ENCODE measurements around the gene SMYD3. TPM values are rescaled to one million over a fixed set of nuclear protein-coding genes. Genes with fewer than 3 reads are reported as not detected.

Gene SMYD3
- total and polyA plus RNA-seq, 11 donors, result 6.3 to 12.1 (median 9.5) TPM

DNA sequence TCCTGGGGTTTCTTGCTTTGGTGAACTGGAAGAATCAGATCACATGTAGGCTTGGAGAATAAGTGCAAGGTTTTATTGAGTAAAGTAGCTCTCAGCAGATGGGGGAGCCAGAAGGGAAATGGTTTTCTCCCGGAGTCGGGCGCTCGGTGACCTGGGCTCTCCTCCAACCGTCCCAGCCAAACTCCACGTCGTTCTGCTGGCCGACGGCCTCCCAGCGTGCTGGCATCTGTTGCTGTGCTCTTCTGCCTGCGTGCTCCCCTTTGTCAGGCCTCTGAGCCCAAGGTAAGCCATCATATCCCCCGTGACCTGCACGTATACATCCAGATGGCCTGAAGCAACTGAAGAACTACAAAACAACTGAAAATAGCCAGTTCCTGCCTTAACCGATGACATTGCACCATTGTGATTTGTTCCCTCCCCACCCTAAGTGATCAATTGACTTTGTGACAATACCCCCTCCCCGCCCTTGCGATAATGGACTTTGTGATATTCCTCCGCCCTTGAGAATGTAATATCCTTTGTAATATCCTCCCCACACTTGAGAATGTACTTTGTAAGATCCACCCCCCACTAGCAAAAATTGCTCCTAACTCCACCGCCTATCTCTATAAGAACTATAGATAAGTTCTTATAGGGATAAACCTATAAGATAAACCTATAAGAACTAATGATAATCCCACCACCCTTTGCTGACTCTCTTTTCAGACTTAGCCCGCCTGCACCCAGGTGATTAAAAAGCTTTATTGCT, 88.3 kb downstream of the SMYD3 start:
- ATAC-seq (no peak), DNase-seq (no peak)
- intact Hi-C loops (cut with DNase I), result no loop called here
- H3K27ac ChIP-seq, result no peak overlapping the region
- H3K9me3 ChIP-seq, result no peaks in the 10 kb centered on the region
- H3K4me1 ChIP-seq, result no peaks in the 10 kb centered on the region
- no peaks in the 10 kb centered on the region for H3K27me3 ChIP-seq
- TF ChIP-seq POLR2A (IDR thresholded peaks at IDR 0.05), result no peak
- TF ChIP-seq, protein P1, sequence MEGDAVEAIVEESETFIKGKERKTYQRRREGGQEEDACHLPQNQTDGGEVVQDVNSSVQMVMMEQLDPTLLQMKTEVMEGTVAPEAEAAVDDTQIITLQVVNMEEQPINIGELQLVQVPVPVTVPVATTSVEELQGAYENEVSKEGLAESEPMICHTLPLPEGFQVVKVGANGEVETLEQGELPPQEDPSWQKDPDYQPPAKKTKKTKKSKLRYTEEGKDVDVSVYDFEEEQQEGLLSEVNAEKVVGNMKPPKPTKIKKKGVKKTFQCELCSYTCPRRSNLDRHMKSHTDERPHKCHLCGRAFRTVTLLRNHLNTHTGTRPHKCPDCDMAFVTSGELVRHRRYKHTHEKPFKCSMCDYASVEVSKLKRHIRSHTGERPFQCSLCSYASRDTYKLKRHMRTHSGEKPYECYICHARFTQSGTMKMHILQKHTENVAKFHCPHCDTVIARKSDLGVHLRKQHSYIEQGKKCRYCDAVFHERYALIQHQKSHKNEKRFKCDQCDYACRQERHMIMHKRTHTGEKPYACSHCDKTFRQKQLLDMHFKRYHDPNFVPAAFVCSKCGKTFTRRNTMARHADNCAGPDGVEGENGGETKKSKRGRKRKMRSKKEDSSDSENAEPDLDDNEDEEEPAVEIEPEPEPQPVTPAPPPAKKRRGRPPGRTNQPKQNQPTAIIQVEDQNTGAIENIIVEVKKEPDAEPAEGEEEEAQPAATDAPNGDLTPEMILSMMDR (IDR thresholded peaks at IDR 0.05), result no peak
- no peaks in the 10 kb centered on the region for H3K36me3 ChIP-seq
- WGBS, 4 donors, result 81 to 96% (median 95%) methylated on average over 15 to 19 of the region's 19 CpGs
- no peak overlapping the region for H3K4me3 ChIP-seq

DNA sequence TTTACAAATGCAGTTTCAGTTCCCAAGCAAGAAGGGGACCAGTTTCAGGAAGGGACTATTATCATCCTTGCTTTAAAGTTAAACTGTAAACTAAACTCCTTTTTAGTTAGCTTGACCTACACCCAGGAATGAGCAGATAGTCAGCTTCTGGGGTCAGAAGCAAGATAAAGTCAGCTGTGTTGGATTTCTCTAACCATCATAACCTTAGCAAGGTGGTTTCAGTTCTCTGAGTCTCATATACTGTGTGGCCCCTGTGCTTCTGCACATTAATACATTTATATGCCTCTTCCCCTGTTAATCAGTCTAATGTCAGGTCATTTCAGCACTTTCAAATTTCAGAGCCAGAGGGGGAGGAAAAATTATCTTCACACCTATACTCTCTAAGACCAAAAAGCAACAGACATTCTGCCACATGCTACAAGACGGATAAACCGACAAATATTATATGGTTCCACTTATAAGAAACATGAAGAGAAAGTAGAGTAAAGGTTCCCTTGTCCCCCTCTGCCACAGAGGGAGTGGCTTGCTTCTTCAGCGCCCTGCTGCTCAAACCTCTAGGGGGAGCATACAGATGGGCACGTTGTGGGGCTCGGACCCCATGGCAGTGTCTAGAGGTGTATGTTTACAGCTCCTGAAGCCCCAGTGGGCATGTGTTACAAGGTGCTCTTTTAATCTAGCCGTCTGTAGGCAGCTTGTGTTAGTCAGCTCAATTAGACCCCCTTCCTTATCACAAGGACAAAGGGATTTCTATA, 89.1 kb downstream of the SMYD3 start:
- DNase-seq (no peak), ATAC-seq (no peak)
- Histone ChIP-seq H3K27ac (no peak overlapping the region), H3K4me3 (no peak overlapping the region), H3K36me3 (no peaks in the 10 kb centered on the region), H3K4me1 (no peaks in the 10 kb centered on the region), H3K27me3 (no peaks in the 10 kb centered on the region), H3K9me3 (no peaks in the 10 kb centered on the region)
- intact Hi-C loops (cut with DNase I), result no loop called here
- WGBS, 4 donors, result 89 to 94% (median 90%) methylated on average over 5 to 6 of the region's 6 CpGs
- TF ChIP-seq, protein P1 (IDR thresholded peaks at IDR 0.05), result no peak
- no peak for TF ChIP-seq POLR2A (IDR thresholded peaks at IDR 0.05)

DNA sequence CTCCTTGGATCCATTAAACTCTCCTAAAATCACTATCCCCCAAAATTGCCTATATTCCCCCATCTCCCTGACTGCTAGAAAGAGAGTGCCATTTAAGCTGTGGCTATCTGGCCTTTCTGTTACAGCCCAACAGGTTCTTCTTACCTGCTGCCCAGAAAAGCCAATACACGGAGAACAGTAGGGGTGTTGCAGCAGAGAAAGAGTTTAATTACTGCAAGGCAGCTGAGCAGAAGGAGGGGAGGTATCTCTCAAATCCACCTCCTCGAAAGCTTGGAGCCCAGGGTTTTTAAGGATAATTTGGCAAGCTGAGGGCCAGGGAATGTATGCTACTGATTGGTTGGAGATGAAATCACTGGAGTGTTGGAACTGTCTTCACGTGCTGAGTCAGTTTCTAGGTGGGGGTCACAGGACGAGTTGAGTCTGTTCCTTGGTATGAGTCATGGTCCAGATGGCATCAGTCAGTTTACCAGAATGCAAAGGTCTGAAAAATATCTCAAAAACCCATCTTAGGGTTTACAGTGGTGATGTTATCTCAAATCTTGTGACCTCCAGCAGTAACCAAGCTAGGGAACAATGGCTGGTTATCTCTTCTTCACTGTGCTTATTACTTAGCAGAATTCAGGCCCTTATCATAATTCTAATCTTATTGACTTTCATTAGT, 89.8 kb downstream of the SMYD3 start:
- H3K4me1 ChIP-seq, result no peaks in the 10 kb centered on the region
- H3K4me3 ChIP-seq, result no peak overlapping the region
- 78 to 89% (median 80%) methylated on average over 4 of the region's 4 CpGs for WGBS, 4 donors
- no peaks in the 10 kb centered on the region for H3K36me3 ChIP-seq
- H3K27me3 ChIP-seq, result no peaks in the 10 kb centered on the region
- no peaks in the 10 kb centered on the region for H3K9me3 ChIP-seq
- TF ChIP-seq POLR2A (IDR thresholded peaks at IDR 0.05), result no peak
- TF ChIP-seq, protein P1 (IDR thresholded peaks at IDR 0.05), result no peak
- intact Hi-C loops (cut with DNase I), result no loop called here
- DNase-seq, result no peak
- no peak overlapping the region for H3K27ac ChIP-seq
- no peak for ATAC-seq

DNA sequence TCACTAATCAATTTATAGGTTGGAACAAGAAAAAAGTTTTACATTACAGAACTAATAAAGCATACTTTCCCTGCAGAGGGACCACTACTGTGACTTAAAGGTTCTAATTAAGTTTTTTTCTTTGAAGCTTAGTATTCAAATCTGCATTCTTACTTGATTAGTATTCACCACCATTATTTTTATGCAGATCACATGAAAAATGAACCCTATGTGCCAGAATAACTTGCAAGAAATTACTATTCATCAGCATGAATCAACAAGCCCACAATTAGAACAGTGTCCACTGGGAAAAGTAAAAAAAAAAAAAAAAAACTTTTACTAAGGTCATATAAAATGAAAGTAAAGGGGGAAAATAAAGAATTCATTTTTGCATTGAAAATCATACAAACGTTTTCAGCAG, 90.8 kb downstream of the SMYD3 start:
- intact Hi-C loops (cut with DNase I), result no loop called here
- ATAC-seq (no peak), DNase-seq (no peak)
- H3K9me3 ChIP-seq, result no peaks in the 10 kb centered on the region
- H3K27me3 ChIP-seq, result no peaks in the 10 kb centered on the region
- no peaks in the 10 kb centered on the region for H3K36me3 ChIP-seq
- H3K4me3 ChIP-seq, result no peak overlapping the region
- WGBS, 4 donors, result 59 to 84% (median 75%) methylated on average over 1 of the region's 1 CpG
- no peak overlapping the region for H3K27ac ChIP-seq
- no peaks in the 10 kb centered on the region for H3K4me1 ChIP-seq
- TF ChIP-seq, protein P1 (IDR thresholded peaks at IDR 0.05), result no peak
- TF ChIP-seq POLR2A (IDR thresholded peaks at IDR 0.05), result no peak

Measured in heart left ventricle (tissue), 16 donors.